ENCODE data around the gene ARRB1. TPM values are rescaled to one million over a fixed set of nuclear protein-coding genes. Genes with fewer than 3 reads are reported as not detected.

Gene ARRB1
- total and polyA plus RNA-seq, 9 of the 15 experiments (the other 6 are each of a cell fraction or from before 2014, with no cell fraction given), result 6.6 to 45.4 (median 28.5) TPM

DNA sequence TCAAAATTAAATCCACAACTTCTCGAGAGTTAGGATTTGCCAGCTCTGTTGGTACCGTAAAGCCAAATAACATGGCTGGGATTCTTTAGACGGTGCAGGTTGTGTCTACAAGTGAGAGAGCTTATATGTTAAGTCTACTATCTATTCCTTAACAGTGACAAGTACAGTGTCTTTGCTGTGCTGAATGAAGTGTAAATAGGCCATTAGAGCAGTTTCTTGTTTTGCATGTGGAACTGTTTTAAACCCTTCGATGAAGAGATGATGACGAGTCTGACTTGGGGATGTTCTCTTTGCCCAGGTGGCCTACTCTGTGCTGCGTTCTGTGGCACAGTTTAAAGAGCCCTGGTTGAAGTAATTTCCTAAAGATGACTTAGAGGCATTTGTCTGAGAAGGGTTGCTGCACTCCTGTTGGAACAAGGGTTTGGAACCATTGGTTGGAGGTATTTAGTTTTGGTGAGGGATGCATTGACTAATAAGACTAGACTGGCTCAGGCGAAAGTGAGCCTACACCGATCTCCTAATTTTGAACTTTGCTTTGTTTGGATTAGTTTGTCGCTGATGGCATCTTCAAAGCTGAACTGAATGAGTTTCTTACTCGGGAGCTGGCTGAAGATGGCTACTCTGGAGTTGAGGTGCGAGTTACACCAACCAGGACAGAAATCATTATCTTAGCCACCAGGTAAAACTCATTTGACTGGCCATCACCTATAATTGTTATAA lies 48.8 kb upstream of the ARRB1 start:
- ATAC-seq (peak; percentile 45), DNase-seq (ENCODE audit: extremely low read depth in 1 of 4, low spot score in 3 of 4) (peak in 1 of 4 experiments; percentile 44), FAIRE-seq (no peak)
- no TSS peak for BruUV-seq (replicated peaks)
- H3K9me3 ChIP-seq (replicated peaks; ENCODE audit: control insufficient read depth, insufficient read depth, low read depth, low read length), result no peaks in the 10 kb centered on the region
- H3K4me3 ChIP-seq, result peak overlapping the region; percentile 91
- intact Hi-C loops (cut with micrococcal nuclease), result no loop called here
- H3K36me3 ChIP-seq (ENCODE audit: control insufficient read depth, insufficient read depth, low read length), result peaks cover 58% of the 10 kb centered on the region
- H3K79me2 ChIP-seq (ENCODE audit: control insufficient read depth, insufficient read depth, low read length), result peaks cover 63% of the 10 kb centered on the region
- peak overlapping the region; percentile 98 for H3K4me2 ChIP-seq (ENCODE audit: insufficient read depth, low read length)
- H2AFZ ChIP-seq (ENCODE audit: low read depth, low read length), result no peak overlapping the region
- peaks cover 14 to 31% of the 10 kb centered on the region in 2 experiments; a peak in 3 of 5 replicates for H3K4me1 ChIP-seq (replicated peaks in 1 of 2; ENCODE audit: control insufficient read depth in 2 of 2, insufficient read depth in 2 of 2, low read length in 2 of 2)
- in situ Hi-C loops (cut with MboI), result no loop called here
- H3K27ac ChIP-seq (ENCODE audit: extremely low read depth, low read depth, low read length), result peak overlapping the region; percentile 96
- under 1% methylated on average over 11 of the region's 11 CpGs for WGBS (ENCODE audit: insufficient coverage, low coverage, missing lambda C conversion rate)
- peaks cover 17% of the 10 kb centered on the region for H3K9me1 ChIP-seq (ENCODE audit: control insufficient read depth, insufficient read depth, low read length)
- H3K27me3 ChIP-seq (ENCODE audit: control insufficient read depth in 2 of 2, insufficient read depth in 2 of 2, low read length in 2 of 2), result no peaks in the 10 kb centered on the region
- ChIA-PET CTCF (ENCODE audit: low intra/inter-chr PET ratio) (no interaction called here), POLR2A (interaction anchor here (0.6 to 3.8 kb wide), 43 partner anchors 9 to 278 kb away, joined by 3 to 52 read pairs (median 5); partner anchors contain the start of genes ARRB1 and KLHL35)
- peaks cover 56% of the 10 kb centered on the region for H4K20me1 ChIP-seq (replicated peaks; ENCODE audit: control insufficient read depth, insufficient read depth, low read length)
- peak overlapping the region; percentile 96 to 100 for H3K9ac ChIP-seq (ENCODE audit: insufficient read depth in 1 of 2, low read depth in 2 of 2, low read length in 2 of 2)
- TF ChIP-seq ELF1 (tag; IDR thresholded peaks at IDR 0.05) (no peak), HNRNPH1 (optimal IDR thresholded peaks at IDR 0.05; ENCODE audit: low read depth, low read length) (no peak), THRAP3 (IDR thresholded peaks at IDR 0.05; ENCODE audit: borderline replicate concordance) (no peak), HMG20A (CRISPR knock-in tag; conservative IDR thresholded peaks at IDR 0.05) (no peak), ZEB2 (IDR thresholded peaks at IDR 0.05) (no peak)
- TF ChIP-seq, protein P1, sequence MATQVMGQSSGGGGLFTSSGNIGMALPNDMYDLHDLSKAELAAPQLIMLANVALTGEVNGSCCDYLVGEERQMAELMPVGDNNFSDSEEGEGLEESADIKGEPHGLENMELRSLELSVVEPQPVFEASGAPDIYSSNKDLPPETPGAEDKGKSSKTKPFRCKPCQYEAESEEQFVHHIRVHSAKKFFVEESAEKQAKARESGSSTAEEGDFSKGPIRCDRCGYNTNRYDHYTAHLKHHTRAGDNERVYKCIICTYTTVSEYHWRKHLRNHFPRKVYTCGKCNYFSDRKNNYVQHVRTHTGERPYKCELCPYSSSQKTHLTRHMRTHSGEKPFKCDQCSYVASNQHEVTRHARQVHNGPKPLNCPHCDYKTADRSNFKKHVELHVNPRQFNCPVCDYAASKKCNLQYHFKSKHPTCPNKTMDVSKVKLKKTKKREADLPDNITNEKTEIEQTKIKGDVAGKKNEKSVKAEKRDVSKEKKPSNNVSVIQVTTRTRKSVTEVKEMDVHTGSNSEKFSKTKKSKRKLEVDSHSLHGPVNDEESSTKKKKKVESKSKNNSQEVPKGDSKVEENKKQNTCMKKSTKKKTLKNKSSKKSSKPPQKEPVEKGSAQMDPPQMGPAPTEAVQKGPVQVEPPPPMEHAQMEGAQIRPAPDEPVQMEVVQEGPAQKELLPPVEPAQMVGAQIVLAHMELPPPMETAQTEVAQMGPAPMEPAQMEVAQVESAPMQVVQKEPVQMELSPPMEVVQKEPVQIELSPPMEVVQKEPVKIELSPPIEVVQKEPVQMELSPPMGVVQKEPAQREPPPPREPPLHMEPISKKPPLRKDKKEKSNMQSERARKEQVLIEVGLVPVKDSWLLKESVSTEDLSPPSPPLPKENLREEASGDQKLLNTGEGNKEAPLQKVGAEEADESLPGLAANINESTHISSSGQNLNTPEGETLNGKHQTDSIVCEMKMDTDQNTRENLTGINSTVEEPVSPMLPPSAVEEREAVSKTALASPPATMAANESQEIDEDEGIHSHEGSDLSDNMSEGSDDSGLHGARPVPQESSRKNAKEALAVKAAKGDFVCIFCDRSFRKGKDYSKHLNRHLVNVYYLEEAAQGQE (IDR thresholded peaks at IDR 0.05; ENCODE audit: borderline replicate concordance), result no peak
- TF ChIP-seq, protein P1 (CRISPR knock-in tag; IDR thresholded peaks at IDR 0.05; ENCODE audit: low read depth), result no peak
- TF ChIP-seq, protein P2, sequence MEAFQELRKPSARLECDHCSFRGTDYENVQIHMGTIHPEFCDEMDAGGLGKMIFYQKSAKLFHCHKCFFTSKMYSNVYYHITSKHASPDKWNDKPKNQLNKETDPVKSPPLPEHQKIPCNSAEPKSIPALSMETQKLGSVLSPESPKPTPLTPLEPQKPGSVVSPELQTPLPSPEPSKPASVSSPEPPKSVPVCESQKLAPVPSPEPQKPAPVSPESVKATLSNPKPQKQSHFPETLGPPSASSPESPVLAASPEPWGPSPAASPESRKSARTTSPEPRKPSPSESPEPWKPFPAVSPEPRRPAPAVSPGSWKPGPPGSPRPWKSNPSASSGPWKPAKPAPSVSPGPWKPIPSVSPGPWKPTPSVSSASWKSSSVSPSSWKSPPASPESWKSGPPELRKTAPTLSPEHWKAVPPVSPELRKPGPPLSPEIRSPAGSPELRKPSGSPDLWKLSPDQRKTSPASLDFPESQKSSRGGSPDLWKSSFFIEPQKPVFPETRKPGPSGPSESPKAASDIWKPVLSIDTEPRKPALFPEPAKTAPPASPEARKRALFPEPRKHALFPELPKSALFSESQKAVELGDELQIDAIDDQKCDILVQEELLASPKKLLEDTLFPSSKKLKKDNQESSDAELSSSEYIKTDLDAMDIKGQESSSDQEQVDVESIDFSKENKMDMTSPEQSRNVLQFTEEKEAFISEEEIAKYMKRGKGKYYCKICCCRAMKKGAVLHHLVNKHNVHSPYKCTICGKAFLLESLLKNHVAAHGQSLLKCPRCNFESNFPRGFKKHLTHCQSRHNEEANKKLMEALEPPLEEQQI (IDR thresholded peaks at IDR 0.05), result no peak
- TF ChIP-seq, protein P3, sequence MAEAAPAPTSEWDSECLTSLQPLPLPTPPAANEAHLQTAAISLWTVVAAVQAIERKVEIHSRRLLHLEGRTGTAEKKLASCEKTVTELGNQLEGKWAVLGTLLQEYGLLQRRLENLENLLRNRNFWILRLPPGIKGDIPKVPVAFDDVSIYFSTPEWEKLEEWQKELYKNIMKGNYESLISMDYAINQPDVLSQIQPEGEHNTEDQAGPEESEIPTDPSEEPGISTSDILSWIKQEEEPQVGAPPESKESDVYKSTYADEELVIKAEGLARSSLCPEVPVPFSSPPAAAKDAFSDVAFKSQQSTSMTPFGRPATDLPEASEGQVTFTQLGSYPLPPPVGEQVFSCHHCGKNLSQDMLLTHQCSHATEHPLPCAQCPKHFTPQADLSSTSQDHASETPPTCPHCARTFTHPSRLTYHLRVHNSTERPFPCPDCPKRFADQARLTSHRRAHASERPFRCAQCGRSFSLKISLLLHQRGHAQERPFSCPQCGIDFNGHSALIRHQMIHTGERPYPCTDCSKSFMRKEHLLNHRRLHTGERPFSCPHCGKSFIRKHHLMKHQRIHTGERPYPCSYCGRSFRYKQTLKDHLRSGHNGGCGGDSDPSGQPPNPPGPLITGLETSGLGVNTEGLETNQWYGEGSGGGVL (CRISPR knock-in tag; IDR thresholded peaks at IDR 0.05), result no peak
